Thyroid gland (tissue), 4 donors: Measurements from ENCODE around the gene ITGB4.

Experiments used
- POLR2A ChIP-seq, 2 donors: fragments of 450-650 bp; IDR thresholded peaks; one replicate each; pipeline ENCODE4 v1.6.1; 2017; ENCODE audit warnings: antibody characterized with exemption in 2 of 2, mild to moderate bottlenecking in 2 of 2, moderate library complexity in 1 of 2
- TF ChIP-seq, protein P1 (sequence below), 6 experiments: fragments of 200-600 bp in 3 of 6; fragments of 450-650 bp in 3 of 6; sonication (generic) in 3 of 6; IDR thresholded peaks; one replicate each; pipeline ENCODE4 v1.5.1; 2016 to 2019; ENCODE audit warnings: antibody characterized with exemption in 6 of 6, mild to moderate bottlenecking in 2 of 6, inconsistent platforms in 1 of 6, moderate library complexity in 1 of 6

DNA sequence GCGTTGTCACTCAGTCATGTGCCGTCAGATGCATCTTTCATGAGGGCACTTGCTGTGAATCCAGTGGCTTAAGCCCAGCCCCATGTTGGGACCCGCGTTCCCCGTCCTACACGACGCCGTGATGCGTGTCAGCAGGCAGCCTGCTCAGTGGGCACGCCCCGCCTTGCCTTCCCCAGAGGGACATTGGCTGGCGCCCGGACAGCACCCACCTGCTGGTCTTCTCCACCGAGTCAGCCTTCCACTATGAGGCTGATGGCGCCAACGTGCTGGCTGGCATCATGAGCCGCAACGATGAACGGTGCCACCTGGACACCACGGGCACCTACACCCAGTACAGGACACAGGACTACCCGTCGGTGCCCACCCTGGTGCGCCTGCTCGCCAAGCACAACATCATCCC lies 8.8 kb downstream of the ITGB4 start:
- TF ChIP-seq POLR2A (IDR thresholded peaks at IDR 0.05) = no peak
- TF ChIP-seq, protein P1, sequence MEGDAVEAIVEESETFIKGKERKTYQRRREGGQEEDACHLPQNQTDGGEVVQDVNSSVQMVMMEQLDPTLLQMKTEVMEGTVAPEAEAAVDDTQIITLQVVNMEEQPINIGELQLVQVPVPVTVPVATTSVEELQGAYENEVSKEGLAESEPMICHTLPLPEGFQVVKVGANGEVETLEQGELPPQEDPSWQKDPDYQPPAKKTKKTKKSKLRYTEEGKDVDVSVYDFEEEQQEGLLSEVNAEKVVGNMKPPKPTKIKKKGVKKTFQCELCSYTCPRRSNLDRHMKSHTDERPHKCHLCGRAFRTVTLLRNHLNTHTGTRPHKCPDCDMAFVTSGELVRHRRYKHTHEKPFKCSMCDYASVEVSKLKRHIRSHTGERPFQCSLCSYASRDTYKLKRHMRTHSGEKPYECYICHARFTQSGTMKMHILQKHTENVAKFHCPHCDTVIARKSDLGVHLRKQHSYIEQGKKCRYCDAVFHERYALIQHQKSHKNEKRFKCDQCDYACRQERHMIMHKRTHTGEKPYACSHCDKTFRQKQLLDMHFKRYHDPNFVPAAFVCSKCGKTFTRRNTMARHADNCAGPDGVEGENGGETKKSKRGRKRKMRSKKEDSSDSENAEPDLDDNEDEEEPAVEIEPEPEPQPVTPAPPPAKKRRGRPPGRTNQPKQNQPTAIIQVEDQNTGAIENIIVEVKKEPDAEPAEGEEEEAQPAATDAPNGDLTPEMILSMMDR (IDR thresholded peaks at IDR 0.05) = no peak
